CD4-positive, alpha-beta T cell treated with Interleukin-2 at 100 ng/mL for 4 hours (primary cell): Measurements from ENCODE around the gene DHX34.
"Not testable (repeated sequence)": the region's sequence is repeated elsewhere in the genome, so short reads cannot be mapped to it uniquely, and the experiment has no call there.

Experiments used
- DNase-seq: peaks from one replicate; pipeline ENCODE4 v3.0.0-alpha.2; 2020; ENCODE audit warnings: low spot score

Gene DHX34

GRCh38 chr19:47389150-47389556 is 40.0 kb downstream of the DHX34 start:
- DNase-seq = peak; percentile 9

DNA sequence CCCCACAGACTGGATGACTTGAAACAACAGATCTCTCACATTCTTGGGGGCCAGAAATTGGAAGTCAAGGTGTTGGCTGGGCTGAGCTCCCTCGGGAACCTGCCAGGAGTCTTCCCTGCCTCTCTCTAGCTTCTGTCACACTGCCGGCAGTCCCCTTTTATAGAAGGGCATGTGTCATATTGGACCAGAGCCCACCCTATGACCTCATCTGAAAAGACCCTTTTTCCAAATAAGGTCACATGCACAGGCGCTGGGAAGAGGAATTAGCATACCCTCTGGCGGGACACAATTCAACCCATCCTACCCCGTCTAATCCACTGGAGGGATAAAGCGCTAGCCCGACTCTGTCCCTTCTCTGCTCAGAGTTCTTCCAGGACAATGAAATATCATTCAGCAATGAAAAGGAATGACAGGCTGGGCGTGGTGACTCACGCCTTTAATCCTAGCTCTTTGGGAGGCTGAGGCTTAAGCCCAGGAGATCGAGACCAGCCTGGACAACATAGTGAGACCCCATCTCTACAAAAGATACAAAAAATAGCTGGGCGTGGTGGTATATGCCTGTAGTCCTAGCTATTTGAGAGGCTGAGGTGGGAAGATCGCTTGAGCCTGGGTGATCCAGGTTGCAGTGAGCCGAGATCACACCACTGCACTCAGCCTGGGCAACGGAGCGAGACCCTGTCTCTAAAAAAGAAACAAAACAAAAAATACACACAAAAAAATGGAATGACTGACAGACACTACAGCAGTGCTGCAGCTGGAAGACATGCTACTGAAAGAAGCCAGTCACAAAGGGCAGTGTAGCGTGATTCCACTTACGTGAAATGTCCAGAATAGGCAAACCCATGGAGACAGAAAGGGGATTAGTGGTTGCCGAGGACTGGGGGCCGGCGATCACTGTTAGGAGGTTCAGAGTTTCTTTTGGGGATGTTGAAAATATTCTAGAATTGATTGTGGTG is 41.7 kb downstream of the DHX34 start:
- DNase-seq = no peak

GRCh38 chr19:47391510-47392223 is 42.6 kb downstream of the DHX34 start:
- peak; percentile 82 for DNase-seq

DNA sequence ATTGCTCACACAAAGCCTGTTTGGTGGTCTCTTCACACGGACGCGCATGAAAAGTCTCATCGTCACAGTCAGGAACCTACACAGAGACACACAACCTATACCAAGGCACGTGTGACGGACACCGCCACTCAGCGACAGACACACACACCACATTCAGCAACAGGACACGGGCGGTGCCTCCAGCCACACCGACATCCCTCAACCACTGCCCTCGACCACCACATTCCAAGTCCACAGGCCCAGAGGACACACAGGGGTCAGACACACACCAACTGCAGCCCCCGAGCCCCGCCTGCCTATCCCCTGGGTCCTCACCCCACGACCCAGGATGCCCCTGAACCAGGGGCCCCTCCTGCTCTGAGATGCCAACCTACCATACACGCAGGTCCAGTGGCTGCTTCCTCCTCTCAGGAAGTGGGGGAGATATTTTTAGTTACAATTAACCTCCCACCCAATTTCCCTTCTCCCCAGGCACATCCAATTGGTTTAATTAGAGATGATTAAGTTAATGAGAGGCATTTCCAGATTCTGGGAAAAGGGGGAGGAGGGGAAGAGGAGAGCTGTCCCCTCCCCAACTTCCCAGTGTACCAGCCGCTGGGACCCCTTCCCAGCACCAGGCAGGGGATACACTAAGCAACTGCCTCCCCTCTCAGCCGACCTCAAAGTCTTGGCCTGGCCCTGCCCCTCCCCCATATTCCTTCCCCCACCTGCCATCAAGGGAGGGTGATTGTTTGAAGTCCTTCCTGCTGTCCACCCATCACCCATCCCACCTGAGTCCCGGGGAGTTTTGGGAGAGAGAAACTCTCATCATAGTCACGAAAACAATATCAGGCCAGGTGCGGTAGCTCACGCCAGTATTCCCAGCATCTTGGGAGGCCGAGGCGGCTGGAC is 49.8 kb downstream of the DHX34 start:
- DNase-seq = no peak

DNA sequence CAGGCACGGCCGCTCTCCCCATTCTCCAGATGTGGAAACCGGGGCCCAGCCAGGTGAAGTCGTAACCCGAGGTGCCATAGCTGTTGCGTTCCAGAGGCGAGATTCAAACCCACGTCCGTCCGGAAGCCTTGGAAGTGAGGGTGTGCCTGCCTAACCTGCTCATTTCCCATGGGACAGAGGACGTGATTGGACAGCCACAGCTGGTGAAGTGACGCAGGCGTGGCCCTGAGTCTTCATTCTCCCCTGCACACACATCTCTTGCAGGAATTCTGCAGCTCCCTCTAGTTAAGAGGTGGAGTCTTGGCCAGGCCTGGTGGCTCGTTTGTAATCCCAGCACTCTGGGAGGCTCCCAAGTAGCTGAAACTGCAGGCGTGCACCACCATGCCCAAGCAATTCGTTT is 53.4 kb downstream of the DHX34 start:
- DNase-seq = no peak

DNA sequence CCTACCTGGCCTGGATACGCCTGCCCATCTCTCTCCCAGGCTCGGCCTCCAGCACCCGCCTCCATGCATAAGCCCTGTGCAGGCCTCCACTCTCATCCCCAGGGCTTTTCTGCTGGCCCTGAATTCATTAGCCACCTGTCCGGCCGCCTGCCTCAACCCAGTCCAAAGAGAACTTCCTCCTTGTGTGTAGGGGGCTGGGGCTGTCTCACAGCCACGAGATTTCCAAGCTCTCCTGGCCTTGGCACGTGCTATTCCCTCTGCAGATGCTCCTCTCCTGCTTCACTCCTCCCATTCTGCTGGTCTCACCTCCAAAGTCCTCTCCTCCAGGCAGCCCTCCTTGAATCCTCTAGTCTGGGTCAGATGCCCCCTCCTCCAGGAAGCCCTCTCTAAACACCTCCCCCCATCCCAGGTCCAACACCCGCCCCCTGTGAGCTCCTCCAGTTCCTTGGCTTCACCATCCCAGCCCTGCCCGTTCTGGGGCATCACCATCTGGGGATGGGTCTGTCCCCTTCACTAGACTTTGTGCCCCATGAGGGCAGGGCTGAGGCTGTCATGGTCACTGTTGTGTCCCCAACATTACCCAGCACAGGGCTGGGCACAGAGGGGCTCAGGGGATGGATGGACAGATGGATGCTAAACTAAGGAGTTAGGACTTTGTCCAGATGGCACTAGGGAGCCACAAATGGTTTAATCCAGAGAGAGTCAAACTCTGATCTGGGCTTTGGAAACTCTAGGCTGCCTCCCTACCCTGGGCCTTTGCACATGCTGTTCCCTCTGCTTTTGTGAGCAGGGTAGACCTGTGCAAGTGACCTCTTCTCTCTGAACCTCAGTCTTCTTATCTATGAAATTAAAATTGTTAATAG is 55.5 kb downstream of the DHX34 start:
- DNase-seq = no peak

- DNase-seq = no peak
Measured at GRCh38 chr19:47405197-47405550, 56.1 kb downstream of the DHX34 start.

- no peak for DNase-seq
Measured at GRCh38 chr19:47405854-47406417, 56.8 kb downstream of the DHX34 start.

GRCh38 chr19:47406711-47407416 is 57.7 kb downstream of the DHX34 start:
- no peak for DNase-seq

DNA sequence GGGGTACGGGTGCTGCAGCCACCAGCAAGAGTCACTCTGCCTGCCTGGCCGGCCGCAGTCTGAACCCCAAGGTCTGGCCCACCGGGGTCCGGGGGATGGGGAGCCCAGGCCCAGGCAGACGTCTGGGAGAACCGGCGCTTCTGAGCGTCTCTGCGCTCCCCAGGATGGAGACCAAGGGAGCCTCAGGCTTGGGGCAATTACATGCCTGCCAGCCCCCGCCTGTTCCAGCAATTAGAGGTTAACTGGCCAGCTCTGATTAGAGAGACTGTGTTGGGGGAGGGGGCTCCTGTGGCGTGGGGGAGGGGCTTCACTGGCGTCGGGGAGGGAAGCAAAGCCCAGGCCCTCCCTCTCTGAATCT is 58.3 kb downstream of the DHX34 start:
- DNase-seq = no peak

DNA sequence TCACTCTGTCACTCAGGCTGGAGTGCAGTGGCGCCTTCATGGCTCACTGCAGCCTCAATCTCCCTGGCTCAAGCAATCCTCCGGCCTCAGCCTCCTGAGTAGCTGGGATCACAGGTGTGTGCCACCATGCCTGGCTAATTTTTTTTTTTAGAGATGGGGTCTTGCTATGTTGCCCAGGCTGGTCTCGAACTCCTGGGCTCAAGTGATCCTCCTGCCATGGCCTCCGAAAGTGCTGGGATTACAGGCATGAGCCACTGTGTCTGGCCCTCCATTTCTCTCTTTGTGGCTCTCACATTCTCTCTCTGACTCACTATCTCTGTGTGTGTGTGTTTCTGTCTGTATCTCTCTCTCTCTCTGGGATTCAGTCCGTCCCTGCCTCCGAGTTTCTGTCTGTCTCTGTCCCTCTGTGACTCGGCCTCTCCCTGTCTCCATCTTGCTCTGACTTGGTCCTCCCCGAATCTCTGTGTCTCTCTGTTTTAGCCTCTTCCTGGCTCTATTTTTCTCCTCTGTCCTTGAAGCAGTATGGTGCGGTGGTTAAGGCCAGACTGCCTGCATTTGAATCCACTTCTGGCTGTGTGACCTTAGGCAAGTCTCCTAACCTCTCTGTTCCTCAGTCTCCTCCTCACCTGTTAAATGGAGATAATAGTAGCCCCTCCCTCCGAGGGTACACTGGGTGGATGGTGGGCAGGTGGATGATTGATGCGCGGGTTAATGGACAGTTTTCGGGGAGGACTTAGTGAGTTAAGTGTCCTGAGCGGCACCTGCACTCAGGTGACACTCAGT is 59.2 kb downstream of the DHX34 start:
- DNase-seq = no peak

- DNase-seq = no peak
Measured at GRCh38 chr19:47411101-47411500, 62.0 kb downstream of the DHX34 start.

- not testable (repeated sequence) for DNase-seq
Measured at GRCh38 chr19:47411696-47412095, 62.6 kb downstream of the DHX34 start.

DNA sequence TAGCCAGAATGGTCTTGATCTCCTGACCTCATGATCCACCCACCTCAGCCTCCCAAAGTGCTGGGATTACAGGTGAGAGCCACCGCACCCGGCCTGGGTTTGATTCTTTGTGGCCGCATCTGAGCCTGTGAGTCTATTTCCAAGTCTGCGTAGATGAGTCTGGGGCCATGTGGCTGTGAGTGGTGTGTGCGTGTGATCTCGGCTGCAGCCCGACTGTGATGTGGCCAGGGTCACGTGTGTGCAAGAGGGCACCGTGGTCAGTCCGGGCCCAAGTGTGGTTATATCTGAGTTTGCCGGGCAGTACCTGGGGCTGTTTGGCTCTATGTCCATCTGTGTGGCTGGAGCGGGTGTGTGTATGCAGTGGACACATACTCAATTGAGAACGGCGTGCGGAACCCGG is 64.8 kb downstream of the DHX34 start:
- DNase-seq = no peak

GRCh38 chr19:47414469-47414868 is 65.4 kb downstream of the DHX34 start:
- DNase-seq = no peak

GRCh38 chr19:47415953-47416642 is 67.0 kb downstream of the DHX34 start:
- no peak for DNase-seq

- DNase-seq = no peak
Measured at GRCh38 chr19:47416643-47416985, 67.5 kb downstream of the DHX34 start.

DNA sequence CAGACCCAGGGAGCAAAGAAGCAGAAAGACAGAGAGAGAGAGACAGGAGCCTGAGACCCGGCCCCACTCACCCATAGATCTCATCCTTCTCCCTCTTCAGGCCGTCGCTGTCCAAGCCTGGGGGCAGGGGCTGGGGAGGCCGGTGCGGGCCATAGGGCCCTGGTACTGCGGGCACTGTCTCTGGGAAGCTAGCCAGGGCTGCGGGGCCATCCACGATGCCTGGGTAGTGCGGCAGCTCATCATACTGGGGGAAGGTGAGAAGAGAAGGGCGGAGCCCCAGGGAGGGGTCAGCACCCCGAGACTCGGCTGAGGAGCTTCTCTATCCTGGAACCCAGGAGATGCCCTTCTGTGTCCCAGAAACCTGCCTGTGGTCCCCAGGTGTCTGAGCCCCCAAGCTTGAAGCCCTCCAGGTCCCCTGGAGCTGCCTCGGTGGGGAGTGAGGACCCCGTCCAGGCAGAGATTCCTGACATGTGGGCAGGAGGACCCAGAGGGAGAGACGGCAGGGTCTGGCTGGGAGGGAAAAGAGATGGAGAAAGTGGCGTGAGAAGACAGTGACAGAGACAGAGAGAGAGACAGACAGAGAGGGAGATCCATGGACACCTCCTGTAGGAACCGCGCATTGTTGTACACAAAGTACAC is 68.1 kb downstream of the DHX34 start:
- no peak for DNase-seq
